Mesenteric fat pad (tissue), 1 donor: ENCODE data around the gene TCP1. TPM values are rescaled to one million over a fixed set of nuclear protein-coding genes. Genes with fewer than 3 reads are reported as not detected.
A peak's percentile ranks its signal among the peaks of the same experiment; 100 is the strongest.
"Not testable (repeated sequence)": the region's sequence is repeated elsewhere in the genome, so short reads cannot be mapped to it uniquely, and the experiment has no call there.

ENCODE experiments used
- DNase-seq: peaks from one replicate; pipeline ENCODE4 v3.0.0-alpha.2; 2020; ENCODE audit warnings: low spot score
- total RNA-seq: library from RNA; stranded (reverse); fragmentation: NEBNext Ultra II Directional; extraction: Animal tissue kit (Norgen Biotek cat#: 25700); gene quantifications from one replicate; pipeline ENCODE4 v1.2.1, GENCODE V29; 2021
- donor health status: DM: yes; HTN: yes; CAD: no.

TCP1 gene
- total RNA-seq, 1 donor from 2014 or later = 170 TPM

- peak; percentile 79 for DNase-seq
Measured at GRCh38 chr6:159817951-159818739, 28.7 kb upstream of the TCP1 start.

- DNase-seq = not testable (repeated sequence)
Measured at GRCh38 chr6:159816775-159817174, 27.4 kb upstream of the TCP1 start.

DNA sequence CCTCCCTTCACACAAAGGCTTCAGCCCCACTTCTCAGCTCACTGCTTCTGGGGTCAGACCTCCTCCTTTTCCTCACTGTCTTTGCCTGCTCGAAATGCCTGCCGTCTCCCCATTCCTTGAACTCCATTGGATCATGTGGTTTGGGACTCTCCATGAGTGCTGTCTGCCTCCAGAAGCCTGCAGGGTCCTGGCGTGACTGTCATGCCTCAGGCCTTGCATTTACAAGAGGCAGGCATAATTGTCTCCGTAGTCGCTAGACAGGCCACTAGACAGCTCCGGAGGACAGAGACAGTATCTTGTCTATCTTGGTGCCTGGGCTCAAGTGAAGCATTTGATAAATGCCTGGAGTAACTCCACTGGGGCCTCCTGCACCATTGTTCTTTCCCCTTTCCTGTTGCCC, 26.0 kb upstream of the TCP1 start:
- peak; percentile 71 for DNase-seq

- DNase-seq = peak; percentile 60
Measured at GRCh38 chr6:159813781-159814180, 24.4 kb upstream of the TCP1 start.

DNA sequence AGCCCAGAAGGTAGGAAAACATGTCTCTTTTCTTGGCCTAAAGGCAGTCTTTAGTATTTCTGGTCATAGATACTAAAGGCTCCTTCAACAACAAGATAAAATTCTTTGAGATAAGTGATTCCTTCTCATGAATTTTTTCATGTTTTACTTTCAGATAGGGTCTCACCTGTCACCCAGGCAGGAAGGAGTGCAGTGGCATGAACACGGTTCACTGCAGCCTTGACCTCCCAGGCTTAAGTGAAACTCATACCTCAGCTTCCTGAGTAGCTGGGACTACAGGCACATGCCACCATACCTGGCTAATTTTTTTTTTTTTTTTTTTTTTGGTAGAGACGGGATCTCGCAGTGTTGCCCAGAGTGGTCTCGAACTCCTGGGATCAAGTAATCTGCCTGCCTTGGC, 19.7 kb upstream of the TCP1 start:
- DNase-seq = no peak

DNA sequence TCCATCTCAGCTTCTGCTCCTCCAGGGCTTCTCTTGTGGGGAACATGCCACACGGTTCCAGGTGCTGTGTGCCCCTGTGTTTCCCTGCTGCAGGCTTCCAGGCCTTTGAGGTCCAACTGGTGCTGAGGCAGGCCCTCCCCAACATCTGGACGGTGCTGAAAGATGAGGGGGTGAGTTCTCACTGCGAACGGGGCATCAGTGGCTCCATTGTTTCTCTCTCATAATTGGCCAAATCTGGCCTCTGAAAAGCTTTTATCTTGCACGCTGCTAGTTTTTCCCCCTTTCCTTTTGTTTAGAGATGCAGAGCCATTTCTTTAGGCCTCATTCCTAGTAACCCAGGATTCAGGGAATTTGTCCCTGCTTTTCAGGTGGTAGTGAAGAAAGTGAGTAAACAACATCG, 19.2 kb upstream of the TCP1 start:
- no peak for DNase-seq

GRCh38 chr6:159807150-159807858, 17.9 kb upstream of the TCP1 start:
- DNase-seq = no peak

DNA sequence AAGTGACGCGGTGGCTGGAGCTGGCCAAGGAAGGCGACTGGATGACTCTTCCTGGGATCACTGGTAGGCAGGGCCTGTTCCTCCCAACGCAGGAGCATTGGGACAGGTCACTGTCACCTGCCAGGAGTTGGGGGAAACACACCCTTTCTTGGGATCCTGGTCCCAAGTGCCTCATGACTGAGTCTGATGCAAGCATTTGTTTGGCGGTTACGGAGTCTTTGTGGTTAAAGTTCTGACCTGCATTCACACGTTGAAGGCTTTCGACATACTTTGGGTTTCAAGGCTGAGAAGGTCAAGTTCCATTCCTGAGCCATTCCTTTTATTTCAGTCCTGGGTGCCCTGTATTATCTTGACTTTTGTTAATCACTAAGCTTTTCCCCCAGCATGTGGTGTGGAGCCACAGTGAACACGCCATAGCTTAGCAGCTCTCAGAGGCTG, 16.6 kb upstream of the TCP1 start:
- peak; percentile 64 for DNase-seq

DNA sequence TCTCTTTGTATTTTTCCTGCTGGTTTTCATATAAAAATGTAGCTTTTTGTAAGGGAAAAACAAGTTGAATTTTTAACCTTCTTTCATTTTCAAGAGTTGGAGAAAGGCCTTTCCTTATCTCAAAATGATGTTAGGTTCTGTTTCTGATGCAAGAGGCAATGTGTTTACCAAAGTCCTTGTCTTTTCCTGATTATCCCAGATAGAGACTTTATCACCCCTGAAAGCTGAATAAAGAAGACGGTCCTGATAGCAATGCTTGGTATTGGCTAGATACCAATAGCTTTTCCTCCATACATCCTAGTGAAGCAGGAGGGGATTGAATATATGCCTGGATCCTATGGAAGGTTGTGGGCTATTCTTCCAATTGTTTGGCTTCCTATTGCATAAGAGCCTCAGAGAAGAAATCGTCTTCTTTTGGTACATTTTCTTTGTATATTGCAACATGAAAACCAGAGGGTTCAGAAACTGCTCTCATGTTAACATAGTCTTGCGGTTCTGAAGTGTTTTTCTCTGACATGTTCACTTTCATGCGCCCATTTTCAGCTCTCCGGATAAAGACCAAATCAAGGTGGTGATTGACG, 16.1 kb upstream of the TCP1 start:
- no peak for DNase-seq

DNA sequence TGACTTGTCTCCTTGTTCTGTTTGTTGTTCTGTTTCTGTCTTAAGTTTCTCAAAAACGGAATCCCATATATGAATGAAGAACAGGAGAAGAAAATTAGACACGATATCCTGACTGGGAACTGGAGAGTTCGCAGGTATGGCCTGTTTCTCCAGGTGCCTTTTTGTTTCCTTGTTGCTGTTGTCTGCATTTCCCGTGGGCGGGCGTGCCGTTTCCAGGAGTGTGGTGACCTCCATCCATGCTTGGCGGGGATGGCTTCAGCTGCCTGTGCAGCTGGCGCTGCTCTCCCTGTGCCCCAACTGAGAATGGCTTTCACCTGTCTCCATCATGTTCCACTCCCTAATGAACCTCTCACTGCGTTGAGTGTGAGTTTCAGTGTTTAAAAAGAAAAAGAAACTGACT, 15.1 kb upstream of the TCP1 start:
- DNase-seq = no peak

- no peak for DNase-seq
Measured at GRCh38 chr6:159801935-159802334, 12.5 kb upstream of the TCP1 start.

DNA sequence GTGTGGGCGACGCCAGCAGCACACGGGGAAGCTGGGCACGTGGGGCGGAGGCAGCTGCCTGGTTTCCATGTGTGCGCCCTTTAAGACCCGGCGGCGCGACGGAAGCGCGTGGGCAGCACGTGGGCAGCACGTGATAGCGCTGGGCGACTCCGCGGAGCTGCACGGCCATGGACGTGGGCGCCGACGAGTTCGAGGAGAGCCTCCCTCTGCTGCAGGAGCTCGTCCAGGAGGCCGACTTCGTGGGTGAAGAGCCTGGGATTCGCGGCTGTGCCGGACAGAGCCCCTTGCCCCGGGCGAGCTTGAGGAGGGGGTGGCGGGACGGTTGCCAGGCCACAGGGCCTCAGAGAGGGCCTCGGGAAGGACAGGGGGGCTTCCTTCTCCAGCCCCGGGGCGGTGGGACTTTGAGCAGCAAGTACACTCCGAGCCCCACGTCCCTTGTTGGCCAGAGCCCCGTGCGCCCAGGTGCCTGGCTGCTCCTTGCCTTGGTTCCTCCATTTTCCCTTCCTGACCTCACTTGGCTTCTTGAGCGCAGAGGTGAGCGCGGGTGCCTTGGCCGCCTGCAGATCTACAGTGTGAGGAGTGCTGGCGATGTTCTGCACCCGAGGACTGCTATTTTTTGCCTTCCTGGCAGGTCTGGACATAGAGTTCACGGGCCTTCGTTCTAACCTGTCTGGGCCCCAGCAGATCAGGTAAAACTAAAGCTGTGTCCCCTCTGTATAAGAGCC, 10.9 kb upstream of the TCP1 start, which contains the start of gene PNLDC1:
TSS of gene PNLDC1 (plus strand) at position 136 of the 725 bp plus-strand sequence. CDS start at position 168, 32 bp downstream.
- peak; percentile 88 for DNase-seq

- no peak for DNase-seq
Measured at GRCh38 chr6:159797554-159797953, 8.2 kb upstream of the TCP1 start.

- DNase-seq = not testable (repeated sequence)
Measured at GRCh38 chr6:159794976-159795375, 5.6 kb upstream of the TCP1 start.

DNA sequence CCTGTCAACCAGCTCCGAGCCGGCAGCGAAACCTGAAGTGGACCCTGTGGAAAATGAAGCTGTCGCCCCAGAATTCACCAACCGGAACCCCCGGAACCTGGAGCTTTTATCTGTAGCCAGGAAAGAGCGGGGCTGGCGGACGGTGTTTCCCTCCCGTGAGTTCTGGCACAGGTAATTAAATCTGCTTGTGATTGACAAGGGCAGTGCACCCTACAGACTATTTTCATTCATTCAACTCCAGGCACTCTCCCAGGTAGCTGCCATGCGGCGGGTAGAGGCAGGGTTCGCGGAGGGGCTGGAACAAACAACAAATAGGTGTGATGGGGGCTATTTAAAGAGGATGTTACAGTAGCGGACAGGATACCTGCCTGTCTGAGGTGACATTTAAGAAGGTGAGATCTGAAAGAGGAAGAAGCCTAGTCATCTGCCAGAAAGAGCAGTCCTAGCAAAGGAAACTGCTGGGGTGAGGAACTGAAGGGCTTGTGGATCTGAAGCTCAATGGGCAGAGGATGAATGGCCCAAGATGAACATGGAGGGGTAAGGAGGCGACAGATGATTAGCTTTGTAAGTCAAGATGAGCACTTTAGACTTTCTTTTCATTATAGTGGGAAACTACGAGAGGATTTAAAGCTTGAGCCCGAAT, 1.7 kb upstream of the TCP1 start:
- DNase-seq = no peak

DNA sequence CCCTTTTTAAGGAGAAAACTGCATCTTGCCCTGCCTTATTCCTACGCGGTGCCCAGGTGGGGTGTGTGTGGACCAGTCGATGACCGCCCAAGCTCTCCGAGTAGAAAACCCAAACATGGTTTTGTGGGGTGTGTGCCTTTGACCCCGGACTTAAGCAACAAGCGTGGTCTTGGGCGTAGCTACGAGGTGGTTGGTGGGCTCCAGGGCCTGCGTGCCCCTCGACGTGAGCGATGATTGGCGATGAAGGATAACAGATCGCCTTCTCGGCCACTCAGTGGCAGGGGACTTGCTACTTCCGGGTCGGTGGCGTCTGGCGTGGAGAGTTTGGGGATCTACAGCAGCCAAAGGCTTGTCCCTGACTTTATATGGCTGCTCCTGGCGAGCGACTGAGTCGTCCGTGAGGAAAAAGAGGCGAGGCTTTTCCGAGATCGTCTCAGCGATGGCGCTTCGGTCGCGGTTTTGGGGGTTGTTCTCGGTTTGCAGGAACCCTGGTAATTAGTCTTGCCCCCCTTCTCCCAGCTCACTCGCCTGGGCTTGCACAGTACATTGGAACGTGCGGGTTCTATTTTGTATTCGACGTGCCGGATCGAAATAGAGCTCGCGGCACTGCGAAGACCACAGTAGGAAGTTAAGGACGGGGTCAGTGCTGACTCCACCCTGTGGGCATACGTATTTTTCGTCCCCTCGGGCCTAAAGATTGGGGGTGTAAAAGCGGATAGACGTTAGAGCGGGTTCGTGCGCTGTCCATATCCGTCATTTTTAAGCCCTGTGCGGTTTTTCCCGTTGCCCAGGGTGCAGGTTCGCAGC, 950 bp upstream of the TCP1 start, which contains the start of gene MRPL18:
TSS of gene MRPL18 (plus strand) at position 319 of the 807 bp plus-strand sequence. CDS start at position 440, 121 bp downstream.
- DNase-seq = peak; percentile 97

DNA sequence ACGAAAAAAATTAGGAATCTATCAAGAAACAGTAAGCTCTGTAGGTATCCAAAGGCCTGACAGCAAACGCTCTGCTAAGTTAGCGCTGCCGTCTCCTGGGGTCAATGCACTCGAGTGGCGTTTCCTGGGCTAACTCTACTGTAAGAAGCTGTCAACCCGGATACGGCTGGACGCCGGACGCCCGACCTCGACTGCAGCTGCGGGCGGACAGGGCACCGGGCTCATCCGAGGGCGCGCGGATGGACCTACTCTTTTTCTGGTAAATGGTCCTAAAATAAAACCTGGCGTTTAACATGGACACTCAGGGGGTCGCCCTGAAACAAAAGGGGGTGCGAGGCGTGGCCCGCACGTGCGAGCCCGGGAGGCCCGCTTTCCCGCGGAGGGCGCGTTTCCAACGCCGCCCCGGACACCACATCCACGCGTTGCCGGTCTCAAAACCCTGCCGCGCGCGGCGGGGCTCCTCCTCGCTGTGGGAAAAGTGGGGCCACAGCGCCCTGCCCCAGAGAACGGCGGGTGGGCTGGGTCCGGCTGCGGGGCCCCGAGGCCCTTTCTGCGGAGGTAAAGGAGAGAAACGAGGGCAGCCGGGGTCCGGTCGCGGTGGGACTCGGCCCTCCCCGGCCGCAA, 537 bp downstream of the TCP1 start:
- no peak for DNase-seq

DNA sequence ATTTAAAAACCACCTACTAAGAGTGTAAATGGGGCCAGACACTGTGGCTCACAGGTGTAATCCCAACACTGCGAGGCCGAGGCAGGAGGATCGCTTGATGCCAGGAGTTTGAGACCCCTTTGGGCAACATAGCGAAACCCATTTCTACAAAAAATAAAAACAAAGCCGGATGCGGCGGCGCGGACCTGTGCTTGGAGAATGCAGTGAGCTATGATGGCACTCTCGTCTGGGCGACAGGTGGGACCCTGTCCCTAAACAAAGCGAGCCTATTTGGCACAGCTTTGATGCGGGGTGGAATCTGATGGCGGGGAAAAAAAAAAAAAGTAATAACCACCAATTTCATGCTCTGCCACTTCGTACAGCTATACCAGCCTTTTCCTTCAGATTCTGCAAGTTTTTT, 1.1 kb downstream of the TCP1 start:
- no peak for DNase-seq

GRCh38 chr6:159778542-159779103, 10.8 kb downstream of the TCP1 start:
- DNase-seq = no peak
